Activated B cell treated with CpG ODN at 0.5 μM for 24 hours (primary cell): ENCODE results near the gene MAP3K14. TPM values are rescaled to one million over a fixed set of nuclear protein-coding genes. Genes with fewer than 3 reads are reported as not detected.

ENCODE experiments used
- ATAC-seq: fragments of 200-7000 bp; cut with Tn5 transposase; one replicate; pipeline ENCODE4 v1.10.0; 2021; ENCODE audit warnings: low read depth, mild to moderate bottlenecking, moderate library complexity
- CTCF ChIA-PET: fragments of 350-600 bp; sonication (Branson Sonifier 250); formaldehyde crosslinking; loops from one replicate; lab custom pipeline; 2021; ENCODE audit warnings: antibody characterized with exemption; lab: Charles Lee
- POLR2A ChIA-PET: fragments of 350-600 bp; sonication (Branson Sonifier 250); formaldehyde crosslinking; loops from one replicate; lab custom pipeline; 2021; ENCODE audit warnings: antibody characterized with exemption; lab: Charles Lee
- DNase-seq: peaks from one replicate; pipeline ENCODE4 v3.0.0; 2022
- H3K27ac Mint-ChIP-seq: one replicate; pipeline ENCODE4 v1.8.0; 2020; ENCODE audit warnings: mixed read lengths
- H3K27me3 Mint-ChIP-seq: one replicate; pipeline ENCODE4 v1.8.0; 2021; ENCODE audit warnings: mixed read lengths
- H3K36me3 Mint-ChIP-seq: one replicate; pipeline ENCODE4 v1.8.0; 2021; ENCODE audit warnings: low read depth, mixed read lengths
- H3K4me1 Mint-ChIP-seq: one replicate; pipeline ENCODE4 v1.8.0; 2021; ENCODE audit warnings: mixed read lengths
- H3K4me3 Mint-ChIP-seq: one replicate; pipeline ENCODE4 v1.8.0; 2020; ENCODE audit warnings: mild to moderate bottlenecking, mixed read lengths
- H3K9me3 Mint-ChIP-seq: one replicate; pipeline ENCODE4 v1.8.0; 2020; ENCODE audit warnings: mixed read lengths
- intact Hi-C: fragments of 100-400 bp; cut with micrococcal nuclease; formaldehyde crosslinking; loops from one replicate; pipeline ENCODE4 v1.15.1; 2024
- total RNA-seq: library from RNA; stranded (reverse); gene quantifications from 2 replicates; pipeline ENCODE4 v1.2.3, GENCODE V29; 2022
- TF ChIP-seq, protein P1 (sequence below): fragments of 200-600 bp; IDR thresholded peaks from one replicate; pipeline ENCODE4 v1.8.0; 2022; ENCODE audit warnings: antibody characterized with exemption, mild to moderate bottlenecking

MAP3K14 gene
- total RNA-seq, 1 donor from 2014 or later = 88.6 TPM

GRCh38 chr17:45293413-45294211 is 23.2 kb downstream of the MAP3K14 start:
- peak overlapping the region; percentile 73 for H3K27ac Mint-ChIP-seq
- ATAC-seq = peak; percentile 35
- POLR2A ChIA-PET = interaction anchor here (0.6 to 15.1 kb wide), 9 partner anchors 9 to 558 kb away, joined by 3 to 291 read pairs (median 4); partner anchors contain the start of gene MAP3K14

DNA sequence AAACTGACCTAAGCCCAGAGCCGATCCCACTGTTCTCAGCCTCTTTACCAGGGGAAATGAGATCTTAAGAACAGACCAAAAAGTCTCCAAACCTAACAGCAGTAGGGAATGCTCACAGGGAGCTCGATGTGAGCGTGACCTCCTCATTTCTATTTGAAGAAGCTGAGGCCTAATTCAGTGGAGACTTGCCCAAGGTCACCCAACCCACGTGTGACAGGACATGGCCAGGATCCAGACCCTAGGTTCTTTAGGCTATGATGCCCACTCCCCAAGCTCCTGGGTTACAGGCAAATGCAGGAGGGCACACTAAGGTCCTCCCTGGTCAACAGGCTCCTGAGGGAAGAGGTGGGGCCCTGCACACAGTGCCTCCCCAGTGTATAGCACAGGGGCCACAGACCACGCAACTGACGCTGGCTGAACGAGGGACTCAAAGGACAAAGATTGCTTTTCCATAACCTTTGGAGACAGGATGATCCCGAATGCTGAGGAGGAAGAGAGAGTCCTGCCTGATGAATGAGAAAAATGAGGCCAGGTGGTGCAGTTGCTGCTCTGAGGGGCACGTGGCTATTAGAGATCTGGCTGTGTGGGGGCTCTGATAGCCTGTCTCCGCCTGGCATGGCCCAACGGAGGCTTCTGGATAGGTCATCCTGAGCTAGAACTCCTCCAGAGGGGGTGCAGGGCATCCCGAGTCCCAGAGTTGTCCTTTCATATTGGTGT is 24.0 kb downstream of the MAP3K14 start:
- Mint-ChIP-seq H3K27ac (peak overlapping the region; percentile 73), H3K4me1 (peaks cover 79% of the 10 kb centered on the region), H3K4me3 (peak overlapping the region; percentile 28), H3K36me3 (peaks cover 56% of the 10 kb centered on the region), H3K27me3 (no peaks in the 10 kb centered on the region), H3K9me3 (no peaks in the 10 kb centered on the region)
- no peak for ATAC-seq
- intact Hi-C loops = no loop called here
- CTCF ChIA-PET = interaction anchor here (0.9 to 6.6 kb wide), 10 partner anchors 9 to 157 kb away, joined by 3 to 30 read pairs (median 4); partner anchors contain the start of gene ACBD4
- no peak for DNase-seq
- POLR2A ChIA-PET = interaction anchor here (0.9 to 15.1 kb wide), 7 partner anchors 10 to 67 kb away, joined by 3 to 291 read pairs (median 12); partner anchors contain the start of gene MAP3K14
- TF ChIP-seq, protein P1, sequence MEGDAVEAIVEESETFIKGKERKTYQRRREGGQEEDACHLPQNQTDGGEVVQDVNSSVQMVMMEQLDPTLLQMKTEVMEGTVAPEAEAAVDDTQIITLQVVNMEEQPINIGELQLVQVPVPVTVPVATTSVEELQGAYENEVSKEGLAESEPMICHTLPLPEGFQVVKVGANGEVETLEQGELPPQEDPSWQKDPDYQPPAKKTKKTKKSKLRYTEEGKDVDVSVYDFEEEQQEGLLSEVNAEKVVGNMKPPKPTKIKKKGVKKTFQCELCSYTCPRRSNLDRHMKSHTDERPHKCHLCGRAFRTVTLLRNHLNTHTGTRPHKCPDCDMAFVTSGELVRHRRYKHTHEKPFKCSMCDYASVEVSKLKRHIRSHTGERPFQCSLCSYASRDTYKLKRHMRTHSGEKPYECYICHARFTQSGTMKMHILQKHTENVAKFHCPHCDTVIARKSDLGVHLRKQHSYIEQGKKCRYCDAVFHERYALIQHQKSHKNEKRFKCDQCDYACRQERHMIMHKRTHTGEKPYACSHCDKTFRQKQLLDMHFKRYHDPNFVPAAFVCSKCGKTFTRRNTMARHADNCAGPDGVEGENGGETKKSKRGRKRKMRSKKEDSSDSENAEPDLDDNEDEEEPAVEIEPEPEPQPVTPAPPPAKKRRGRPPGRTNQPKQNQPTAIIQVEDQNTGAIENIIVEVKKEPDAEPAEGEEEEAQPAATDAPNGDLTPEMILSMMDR = no peak

More at GRCh38 chr17:45293413-45294211, 23.2 kb downstream of the MAP3K14 start:
- Mint-ChIP-seq H3K36me3 (peaks cover 59% of the 10 kb centered on the region), H3K4me3 (peak overlapping the region; percentile 28), H3K4me1 (peaks cover 87% of the 10 kb centered on the region), H3K9me3 (no peaks in the 10 kb centered on the region), H3K27me3 (no peaks in the 10 kb centered on the region)
- TF ChIP-seq, protein P1 = no peak
- CTCF ChIA-PET = interaction anchor here (1.0 to 6.6 kb wide), 10 partner anchors 10 to 158 kb away, joined by 3 to 30 read pairs (median 4); partner anchors contain the start of genes ACBD4 and MAP3K14
- intact Hi-C loops = no loop called here
- DNase-seq = no peak

- peak overlapping the region; percentile 21 for H3K4me3 Mint-ChIP-seq
- DNase-seq (no peak), ATAC-seq (no peak)
- ChIA-PET POLR2A (interaction anchor here (0.6 to 15.1 kb wide), 6 partner anchors 9 to 84 kb away, joined by 3 to 291 read pairs (median 4); partner anchors contain the start of gene MAP3K14), CTCF (interaction anchor here (1.0 to 6.6 kb wide), 4 partner anchors 15 to 96 kb away, joined by 3 to 30 read pairs (median 10); no protein-coding TSS in a partner anchor)
- H3K4me1 Mint-ChIP-seq = peaks cover 63% of the 10 kb centered on the region
- peak overlapping the region; percentile 85 for H3K27ac Mint-ChIP-seq
- no peaks in the 10 kb centered on the region for H3K9me3 Mint-ChIP-seq
- no peaks in the 10 kb centered on the region for H3K27me3 Mint-ChIP-seq
- intact Hi-C loops = no loop called here
- peaks cover 70% of the 10 kb centered on the region for H3K36me3 Mint-ChIP-seq
- TF ChIP-seq, protein P1 = no peak
Observed at GRCh38 chr17:45291171-45291805, 25.5 kb downstream of the MAP3K14 start.

GRCh38 chr17:45290269-45290765 is 26.5 kb downstream of the MAP3K14 start:
- no peak for DNase-seq
- Mint-ChIP-seq H3K4me3 (no peak overlapping the region), H3K9me3 (no peaks in the 10 kb centered on the region), H3K4me1 (peaks cover 54% of the 10 kb centered on the region), H3K27ac (peak overlapping the region; percentile 85), H3K27me3 (no peaks in the 10 kb centered on the region), H3K36me3 (peaks cover 74% of the 10 kb centered on the region)
- intact Hi-C loops = no loop called here
- ChIA-PET CTCF (interaction anchor here (6.6 kb wide), 1 partner anchor 14 kb away, joined by 30 read pairs; no protein-coding TSS in a partner anchor), POLR2A (interaction anchor here (15.1 kb wide), 1 partner anchor 24 kb away, joined by 291 read pairs; the partner anchor contains the start of gene MAP3K14)
- ATAC-seq = no peak
- TF ChIP-seq, protein P1 = no peak
